Stimulated activated CD4-positive, alpha-beta T cell treated with anti-CD3 and anti-CD28 coated beads, Interleukin-1b, Interleukin-23, amount 100 ng/mL, for 1 hour (primary cell): ENCODE data around the gene DROSHA.
"Not testable (repeated sequence)": the region's sequence is repeated elsewhere in the genome, so short reads cannot be mapped to it uniquely, and the experiment has no call there.

Experiments
- DNase-seq, 2 donors: peaks; one replicate each; pipeline ENCODE4 v3.0.0-alpha.2; 2020; ENCODE audit warnings: low read depth in 2 of 2

Gene DROSHA

DNA sequence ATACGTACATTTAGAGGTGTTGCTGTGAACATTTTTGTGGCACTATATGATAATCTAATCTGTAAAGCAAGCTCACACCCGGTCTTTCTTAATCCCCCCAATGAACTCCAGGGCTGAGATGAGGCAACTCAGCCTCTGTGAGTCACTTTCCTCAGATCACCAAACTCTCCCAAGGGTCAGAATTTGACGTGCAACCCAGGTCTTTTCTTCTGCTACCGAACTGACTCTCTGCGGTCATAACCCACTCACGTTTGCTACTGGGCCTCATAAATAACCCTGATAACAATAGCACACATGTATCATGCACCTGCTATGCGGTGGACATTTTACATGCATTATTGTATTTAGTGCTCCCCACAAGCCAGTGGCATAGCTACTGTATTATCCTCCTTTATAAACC, 153.1 kb downstream of the DROSHA start:
- DNase-seq = no peak

DNA sequence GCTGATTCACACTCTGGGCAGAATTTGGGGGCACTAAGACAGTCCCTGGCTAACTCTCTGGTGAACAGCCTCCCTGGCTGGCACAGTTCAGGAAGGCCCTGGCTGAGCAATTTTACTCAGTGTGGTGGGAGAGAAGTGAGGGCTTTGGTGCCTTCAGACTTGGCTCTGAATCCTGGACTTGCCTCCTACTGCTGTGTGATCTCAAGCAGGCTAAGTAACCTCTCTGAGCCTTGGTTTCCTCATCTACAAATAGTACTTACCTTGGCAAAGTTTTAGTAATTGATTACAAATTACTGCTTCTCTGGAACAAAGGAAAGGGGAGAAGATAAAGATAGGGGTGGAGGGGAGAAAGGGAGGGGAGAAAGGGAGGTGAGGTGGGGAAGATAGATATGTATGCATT, 153.8 kb downstream of the DROSHA start:
- DNase-seq = no peak

DNA sequence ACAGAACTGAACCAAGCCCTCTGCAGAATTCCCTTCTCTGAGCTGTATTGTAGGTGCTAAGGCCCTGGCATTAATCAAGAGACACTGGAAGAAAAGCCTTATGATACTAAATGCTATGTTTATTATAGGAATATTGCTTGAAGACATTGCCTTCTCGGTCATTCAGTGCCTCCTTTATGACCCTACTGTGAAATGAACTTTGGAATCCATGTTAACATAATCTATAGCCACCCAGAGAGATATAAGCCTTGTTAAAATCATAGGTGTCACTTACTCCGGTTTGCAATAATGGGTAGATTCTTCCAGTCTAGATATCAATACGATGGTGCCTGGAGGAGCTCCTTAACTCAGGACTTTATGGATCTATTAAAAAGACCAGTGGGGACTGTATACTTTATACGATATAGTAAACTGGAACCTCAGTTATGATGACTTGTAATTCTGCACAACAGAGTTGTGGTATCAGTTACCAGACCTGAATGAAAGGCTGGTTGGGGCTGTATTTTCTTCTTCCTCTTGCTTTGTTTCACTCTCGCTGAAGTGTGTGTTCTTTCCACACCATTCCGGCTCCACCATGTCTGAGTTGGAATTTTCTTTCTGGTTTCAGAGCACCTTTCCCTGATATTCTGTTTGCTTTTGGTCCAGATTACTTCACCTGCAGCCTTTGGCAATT, 154.5 kb downstream of the DROSHA start:
- no peak for DNase-seq

- no peak for DNase-seq
Observed at GRCh38 chr5:31375999-31376720, 155.7 kb downstream of the DROSHA start.

GRCh38 chr5:31372124-31372523, 159.8 kb downstream of the DROSHA start:
- DNase-seq = no peak

- DNase-seq = no peak
Observed at GRCh38 chr5:31366941-31367340, 165.0 kb downstream of the DROSHA start.

- no peak for DNase-seq
Observed at GRCh38 chr5:31365776-31366175, 166.1 kb downstream of the DROSHA start.

DNA sequence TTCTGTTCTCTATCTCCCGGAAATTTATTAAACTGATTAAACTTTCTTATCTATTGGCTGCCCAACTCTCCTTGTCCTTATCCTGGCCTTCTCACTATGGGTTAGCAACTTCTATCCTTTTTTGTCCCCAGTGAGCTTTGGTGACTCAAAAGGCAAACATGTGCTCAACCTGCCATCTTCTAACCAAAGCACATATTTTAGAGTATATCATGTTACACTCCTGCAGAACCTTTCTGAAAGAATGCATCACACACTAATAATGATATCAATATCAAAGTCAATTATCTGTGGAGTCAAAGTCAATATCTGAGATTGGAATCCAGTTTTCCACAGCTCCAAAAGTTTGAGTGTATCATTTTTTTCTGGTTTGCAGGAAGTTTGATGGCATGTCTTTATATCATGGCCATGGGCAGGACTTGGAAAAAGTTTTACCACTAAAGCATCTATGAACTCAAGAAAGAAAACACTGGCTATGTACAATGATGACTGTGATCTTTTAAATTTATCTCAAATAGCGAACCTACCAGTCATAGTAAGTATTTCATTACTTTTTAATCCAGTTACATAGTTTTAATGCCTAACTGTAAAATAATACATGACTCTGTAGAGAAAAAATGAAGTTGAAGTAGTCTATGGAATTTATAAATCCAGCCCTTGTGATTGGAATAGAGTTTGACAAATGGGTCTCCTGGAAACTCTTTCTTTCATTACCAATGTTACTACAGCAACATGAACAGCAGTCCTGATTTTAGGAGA, 166.8 kb downstream of the DROSHA start:
- no peak for DNase-seq

- no peak for DNase-seq
Observed at GRCh38 chr5:31362931-31363568, 168.8 kb downstream of the DROSHA start.

DNA sequence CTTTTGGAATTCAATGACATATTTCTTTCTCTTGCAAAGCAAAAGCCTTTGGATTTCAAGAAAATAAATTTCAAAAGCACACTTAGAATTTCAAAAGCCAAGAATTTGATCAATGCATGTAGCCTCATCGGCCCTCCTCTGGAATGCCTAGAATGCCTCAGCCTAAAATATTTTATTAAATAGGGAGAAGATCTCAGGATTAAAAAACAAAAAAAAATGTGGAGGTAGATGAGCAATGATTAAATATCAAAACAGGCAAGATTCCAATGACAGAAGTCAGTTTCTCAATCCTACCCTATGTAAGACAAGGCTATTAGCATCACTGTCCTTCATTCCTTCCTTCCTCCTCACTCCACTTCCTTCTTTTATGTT, 169.4 kb downstream of the DROSHA start:
- no peak for DNase-seq

- DNase-seq = not testable (repeated sequence)
Observed at GRCh38 chr5:31361704-31362528, 170.0 kb downstream of the DROSHA start.

DNA sequence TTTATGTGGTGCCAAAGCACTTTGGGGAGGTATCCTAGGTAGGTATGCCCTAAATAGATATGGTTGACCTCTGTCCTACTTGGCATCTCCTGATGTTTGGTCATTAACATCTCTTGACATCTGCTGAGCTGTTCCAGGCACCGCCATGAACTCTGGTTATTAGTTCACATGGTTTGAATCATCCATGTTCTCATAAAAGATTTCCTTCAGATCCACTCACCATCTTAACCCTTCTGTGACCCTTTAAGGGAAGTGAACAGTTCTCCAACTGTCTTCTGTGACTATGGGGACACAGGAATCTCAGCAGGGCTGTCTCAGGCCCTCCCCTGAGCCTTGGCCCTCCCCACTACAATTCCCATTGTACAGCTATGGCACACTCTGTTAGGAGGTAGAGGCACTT, 170.7 kb downstream of the DROSHA start:
- no peak for DNase-seq

- no peak for DNase-seq
Observed at GRCh38 chr5:31359839-31360238, 172.1 kb downstream of the DROSHA start.

GRCh38 chr5:31357038-31357437, 174.9 kb downstream of the DROSHA start:
- no peak for DNase-seq

DNA sequence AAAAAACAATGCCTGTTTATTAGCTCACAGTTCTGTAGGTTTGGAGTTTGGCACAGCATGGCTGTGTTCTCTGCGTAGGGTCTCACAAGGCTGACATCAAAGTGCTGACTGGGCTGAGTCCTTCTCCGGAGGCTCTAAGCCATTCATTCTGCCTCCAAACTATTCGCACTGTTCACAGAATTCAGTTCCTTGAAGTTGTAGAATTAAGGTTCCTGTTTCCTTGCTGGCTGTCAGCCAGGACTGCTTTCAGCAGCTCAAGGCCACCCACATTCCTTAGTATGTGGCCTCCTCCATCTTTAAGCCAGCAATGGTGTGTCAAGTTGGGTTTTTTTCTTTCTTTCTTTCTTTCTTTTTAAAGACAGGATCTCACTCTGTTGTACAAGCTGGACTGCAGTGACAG, 176.6 kb downstream of the DROSHA start:
- no peak for DNase-seq
